SKM-1 treated with dmso at 0.1 percent for 144 hours (cell line): ENCODE measurements around the gene TMEM203.

Experiments
- DNase-seq: peaks from one replicate; lab custom pipeline; 2025; ENCODE audit not compliant: unreplicated experiment; lab: John Stamatoyannopoulos, UW

TMEM203 gene

DNA sequence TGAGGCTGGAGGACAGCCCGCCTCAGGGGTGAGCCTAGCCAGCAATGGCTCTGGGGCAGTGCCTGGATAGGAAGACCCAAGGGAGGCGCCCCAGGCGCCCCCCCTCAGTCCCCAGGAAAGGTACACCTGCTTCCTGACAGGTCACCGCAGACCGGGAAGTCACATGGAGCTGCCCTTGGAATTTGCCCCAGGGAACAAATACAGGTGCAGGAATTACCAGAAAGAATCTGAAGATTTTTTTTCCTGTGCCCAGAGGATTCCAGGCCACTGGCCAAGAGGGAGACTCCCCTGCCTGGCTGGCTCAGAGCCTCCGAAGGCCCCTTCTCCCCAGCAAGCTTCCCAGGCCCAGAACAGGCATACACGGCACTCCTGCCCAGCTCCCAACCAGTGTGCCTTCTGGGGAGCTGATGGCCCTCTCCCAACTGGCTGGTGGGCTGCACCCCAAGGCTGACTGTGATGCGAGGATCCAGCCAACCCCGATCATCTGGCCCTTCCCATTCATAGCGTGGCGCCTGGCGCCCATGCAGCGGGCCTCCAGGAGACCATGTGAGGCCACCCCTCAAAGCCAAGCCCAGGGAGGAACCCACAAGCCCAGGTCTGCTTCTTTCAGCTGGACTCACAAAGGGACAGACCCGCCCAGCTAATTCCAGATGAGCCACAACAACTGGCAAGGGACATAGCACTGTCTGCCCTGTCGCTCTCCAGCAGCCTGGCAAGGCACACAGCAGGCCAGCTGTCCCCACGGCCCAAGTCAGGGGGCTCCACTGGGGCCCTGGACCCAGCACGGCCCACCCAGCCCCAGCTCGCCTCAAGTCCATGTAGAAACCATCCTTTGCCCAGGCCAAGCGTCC, 7.2 kb downstream of the TMEM203 start:
- DNase-seq, result no peak

DNA sequence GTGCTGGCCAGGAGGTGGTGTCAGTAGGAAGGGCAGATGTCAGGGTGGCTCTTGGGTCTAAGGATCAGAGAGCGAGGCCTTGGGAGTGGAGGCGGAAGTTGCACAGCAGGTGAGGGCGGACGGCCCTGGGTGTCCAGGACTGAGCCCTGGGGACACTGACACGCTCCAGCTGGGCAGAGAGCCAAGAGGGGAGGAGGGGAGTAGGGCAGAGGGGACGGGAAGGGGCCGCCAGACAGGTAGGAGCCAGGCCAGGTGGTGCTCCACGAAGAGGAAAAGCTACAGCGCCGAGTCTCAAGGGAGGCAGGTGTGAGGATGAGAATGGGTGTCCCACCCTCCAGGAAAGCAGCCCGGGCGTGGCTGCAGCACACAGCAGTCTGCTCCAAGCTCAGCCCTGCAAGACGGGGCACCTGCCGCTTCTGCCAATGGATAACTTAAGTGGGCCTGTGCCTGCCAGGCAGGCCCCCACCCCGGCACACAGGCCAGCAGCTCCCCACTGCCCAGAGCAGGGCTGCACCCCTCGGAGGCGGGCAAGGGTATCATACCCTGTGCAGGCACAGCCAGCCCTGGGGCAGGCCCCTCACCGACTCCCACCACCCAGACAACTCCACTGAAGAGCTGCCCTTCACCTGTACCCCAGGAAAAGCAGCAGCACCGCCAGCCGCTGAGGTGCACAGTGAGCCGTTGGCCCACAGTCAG, 9.8 kb downstream of the TMEM203 start:
- DNase-seq, result no peak

DNA sequence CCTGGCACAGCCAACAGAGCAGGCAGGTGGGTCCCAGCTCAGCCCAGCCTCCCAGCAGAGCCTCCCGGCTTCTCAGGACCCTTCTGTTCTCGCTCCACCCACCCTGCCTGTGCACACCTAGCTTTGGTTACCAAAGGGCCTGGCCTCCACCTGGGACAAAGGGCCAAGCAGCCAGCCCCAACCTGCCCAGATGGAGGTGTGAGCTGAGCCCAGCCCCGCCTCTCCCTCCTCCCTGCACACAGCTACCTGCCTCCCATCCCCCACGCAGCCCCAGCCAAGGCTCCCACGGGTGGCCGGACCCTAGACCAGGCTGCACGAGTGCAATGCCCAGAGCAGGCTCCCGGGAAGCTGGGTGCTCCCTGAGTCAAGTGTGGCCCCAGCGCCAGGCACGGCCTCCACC, 10.5 kb downstream of the TMEM203 start:
- no peak for DNase-seq

DNA sequence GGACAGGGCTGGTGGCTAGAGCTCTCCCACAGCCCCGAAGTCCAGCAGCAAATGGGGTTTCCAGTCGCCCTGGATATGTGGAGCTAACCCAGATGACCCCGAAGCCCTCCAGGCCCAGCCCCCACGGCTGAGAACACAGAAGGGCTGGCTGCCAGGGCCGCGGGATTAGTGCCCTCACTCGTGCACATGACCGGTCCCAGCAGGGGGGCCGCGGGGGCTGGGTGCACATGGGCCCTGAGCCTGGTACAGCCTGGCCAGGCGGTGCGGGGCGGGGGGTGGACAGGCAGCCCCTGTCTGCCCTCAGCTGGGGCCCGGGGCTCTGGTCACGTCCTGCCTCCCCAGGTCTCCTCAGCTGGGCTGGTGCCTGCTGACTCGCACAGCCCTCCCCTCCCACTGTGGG, 11.1 kb downstream of the TMEM203 start:
- no peak for DNase-seq

DNA sequence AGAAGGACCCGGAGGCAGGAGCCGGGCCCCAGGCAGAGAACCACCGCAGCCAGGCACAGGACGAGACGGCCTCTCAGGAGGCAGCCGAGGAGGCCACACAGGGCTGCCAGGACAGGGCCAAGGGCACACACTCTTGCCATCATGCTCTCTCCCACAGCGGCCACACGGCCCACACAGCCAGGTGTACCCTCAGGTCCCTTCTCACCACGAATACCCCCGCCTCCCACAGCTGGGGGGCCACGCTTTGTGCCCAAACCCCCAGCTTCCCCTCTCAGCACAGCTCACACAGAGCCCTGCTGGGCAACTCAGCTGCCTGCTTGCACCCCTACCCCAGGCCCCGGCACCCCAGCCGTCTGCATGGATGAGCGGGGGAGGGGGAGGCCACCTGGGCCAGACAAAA, 11.7 kb downstream of the TMEM203 start:
- no peak for DNase-seq

DNA sequence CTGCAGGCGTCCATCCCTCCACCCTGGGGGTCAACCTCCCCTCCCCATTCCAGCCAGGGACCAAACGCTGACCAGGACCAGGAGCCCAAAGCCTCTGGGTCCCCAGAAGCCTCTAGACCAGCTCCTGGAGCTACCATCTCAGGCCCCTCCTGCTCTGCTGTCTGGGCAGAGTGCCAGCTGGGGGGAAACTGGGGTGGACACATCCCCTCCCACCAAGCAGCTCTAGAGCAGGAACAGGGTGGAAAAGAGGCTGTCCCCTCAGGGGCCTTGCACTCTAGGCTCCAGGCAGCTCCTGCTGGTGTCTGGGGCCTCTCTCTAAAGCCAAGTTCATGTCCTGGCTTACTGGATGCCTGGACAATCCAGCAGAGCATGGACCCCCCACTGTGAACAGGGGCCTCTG, 12.6 kb downstream of the TMEM203 start:
- no peak for DNase-seq

DNA sequence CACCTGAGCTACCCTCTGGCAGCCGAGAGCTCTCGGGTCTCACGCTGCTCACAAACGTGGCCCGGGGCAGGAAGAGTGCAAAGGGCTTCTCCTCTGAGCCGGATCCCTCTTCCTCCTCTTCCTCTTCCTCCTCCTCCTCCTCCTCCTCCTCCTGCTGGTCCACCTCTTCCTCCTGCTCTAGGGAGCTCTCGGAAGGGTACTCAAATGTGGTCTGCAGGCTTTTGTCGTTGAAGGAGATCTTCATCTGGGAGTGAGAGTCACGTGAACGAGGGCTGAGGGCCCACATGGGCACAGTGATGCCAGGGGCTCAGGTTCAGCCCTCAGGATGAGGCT, 13.0 kb downstream of the TMEM203 start:
- DNase-seq, result no peak

DNA sequence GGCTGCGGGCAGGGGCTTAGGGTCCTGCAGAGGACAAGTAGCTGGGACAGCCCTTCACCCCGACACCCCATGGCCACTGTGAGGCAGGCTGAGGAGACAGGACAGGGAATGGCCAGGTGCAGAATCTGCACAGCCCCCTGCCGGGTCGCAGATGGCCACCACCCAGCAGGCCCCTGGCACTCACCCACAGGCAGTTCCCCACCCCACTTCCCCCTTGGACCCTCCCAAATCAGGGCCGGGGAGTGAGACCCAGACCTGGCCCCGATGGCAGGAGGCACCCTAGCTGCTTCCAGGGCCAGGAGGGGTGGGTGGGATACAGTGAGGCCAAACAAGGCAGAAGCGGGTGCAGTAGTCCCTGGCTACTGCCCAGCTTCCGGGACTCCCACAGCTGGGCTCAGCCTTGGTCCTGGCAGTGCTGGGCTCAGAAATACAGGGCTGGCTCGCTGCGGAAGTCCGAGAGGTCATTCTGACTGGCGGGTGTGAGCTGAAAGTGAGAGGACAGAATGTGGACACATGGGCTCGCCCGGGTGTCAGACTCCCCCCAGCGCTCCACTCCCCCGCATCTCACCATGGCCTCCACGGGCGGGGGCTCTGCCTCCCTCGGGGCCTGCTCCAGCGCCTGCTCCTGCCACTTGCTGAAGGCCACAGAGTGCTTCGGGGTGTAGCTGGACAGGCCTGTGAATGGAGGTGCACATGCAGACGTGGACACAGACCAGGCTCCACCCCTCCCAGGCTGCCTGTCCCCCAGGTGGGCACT, 13.6 kb downstream of the TMEM203 start:
- no peak for DNase-seq

DNA sequence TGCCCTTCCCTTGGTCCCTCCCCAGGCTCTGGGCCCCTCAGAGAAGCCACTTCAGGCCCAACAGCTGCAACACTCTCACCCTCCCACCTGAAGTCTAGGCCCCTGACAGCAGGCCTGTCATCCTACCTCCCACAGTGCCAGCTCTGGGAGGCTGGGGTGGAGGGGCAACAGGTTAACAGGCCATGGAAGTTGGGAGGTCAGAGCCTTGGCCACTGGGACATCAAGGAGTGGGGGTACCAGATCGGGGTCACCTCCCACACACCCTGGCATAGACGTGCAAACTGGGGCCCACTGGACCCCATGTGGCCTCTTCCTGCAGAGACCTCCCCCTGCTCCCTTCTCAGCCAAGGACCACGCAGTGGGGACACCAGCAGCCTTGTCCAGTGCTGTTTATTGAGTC, 14.2 kb downstream of the TMEM203 start:
- no peak for DNase-seq

DNA sequence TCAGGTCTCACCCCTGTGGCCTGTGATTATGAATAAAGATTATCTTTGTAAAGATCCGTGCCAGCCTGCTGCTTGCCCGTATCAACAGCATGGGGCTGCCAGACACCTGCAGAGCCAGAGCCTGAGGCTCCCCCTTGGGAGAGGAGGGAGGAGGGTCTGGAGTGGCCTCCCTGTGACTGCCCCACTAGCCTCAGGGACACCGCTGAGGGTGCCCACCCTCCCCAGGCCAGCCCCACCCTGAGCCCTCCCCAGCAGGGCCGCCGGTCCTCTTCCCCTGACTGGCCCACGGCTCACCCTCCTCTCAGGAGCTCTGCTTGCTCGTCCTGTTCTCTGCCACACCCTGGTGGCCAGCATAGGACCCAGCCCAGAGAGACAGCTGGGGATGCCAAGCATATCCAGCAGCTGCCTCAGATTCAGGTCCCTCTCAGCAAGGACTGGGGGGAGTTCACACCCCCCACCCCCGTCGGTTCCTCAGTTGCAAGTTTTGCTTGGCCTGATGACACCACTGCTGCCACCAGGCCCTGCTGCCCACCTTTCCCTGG, 15.1 kb downstream of the TMEM203 start:
- DNase-seq, result no peak

DNA sequence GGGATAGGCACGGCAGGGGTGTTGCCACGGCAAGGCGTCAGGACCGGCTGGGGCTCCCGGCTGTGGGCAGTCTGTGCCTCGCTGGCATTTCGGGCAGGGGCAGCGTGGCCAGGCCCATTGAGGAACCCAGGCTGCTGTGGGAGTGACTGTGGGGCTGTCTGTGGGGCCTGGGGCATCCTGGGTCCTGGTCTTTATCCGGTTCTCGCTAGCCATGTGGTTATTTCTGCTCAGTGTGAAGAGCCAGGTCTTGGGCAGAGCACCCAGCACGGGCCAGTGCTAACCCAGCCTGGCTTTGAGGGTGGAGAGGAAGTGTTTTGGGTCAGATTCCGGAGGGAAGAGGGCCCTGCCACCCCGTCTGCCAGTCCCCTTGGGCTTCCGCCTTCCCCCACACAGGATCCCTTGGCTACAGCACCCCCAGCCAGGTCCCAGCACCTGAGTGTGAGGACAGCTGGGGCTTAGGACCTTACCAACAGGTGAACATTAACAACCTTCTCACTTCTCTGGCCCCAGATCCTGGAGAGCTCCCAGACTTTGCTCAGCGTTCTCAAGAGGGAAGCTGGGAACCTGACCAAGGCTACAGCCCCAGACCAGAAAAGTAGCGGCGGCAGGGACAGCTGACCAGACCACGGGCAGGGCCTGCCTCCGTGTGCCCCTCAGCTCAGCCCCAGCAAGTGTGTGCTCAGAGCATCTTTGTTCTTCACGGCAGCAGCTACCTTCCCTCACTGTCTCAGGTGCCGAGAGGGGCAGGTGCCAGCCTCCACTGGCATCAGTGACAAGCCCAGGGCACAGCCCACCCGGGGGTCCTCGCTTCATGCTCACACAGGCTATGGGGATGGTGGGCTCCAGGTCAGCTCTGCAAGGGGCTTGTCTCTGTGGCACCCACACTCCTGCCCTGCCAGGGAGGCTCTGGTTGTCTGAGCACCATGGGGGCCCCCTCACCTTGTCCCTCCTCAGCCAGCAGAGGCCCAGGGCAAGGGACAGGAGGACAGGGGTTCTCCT, 15.9 kb downstream of the TMEM203 start:
- no peak for DNase-seq

DNA sequence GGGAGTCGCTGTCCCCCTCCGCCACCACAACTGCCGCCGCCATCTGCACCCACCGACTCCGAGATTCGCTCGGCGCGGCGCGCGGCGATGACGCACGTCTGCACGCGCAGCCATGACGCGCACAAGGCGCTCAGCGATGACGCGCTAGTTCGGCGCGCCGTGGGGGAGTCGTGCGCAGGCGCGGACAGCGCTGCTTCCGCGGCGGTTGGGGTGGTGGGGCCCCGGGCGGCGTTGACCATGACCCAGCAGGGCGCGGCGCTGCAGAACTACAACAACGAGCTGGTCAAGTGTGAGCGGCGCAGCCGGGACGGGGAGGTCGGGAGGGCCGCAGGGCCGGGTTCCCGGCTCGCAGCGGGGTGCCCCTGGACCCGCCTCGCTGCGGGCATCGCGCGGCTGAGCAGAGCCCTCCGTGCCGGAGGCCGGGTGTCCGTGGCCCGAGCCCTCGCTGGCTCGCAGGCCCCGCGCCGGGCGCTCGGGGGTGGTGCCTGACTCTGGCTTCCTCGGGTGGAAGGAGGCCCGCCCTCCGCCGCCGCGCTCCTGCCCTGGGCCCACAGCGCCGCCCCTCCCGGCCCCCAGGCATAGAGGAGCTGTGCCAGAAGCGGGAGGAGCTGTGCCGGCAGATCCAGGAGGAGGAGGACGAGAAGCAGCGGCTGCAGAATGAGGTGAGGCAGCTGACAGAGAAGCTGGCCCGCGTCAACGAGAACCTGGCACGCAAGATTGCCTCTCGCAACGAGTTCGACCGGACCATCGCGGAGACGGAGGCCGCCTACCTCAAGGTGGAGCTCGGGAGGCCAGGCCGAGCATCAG, 16.8 kb downstream of the TMEM203 start, which contains the start of the genes ANAPC2 and SSNA1:
Gene ANAPC2, minus strand, starts transcription at position 71 of the 807 bp plus-strand sequence. Its CDS starts 28 bp downstream, at position 43.
Gene SSNA1, plus strand, starts transcription at position 187 of the 807 bp plus-strand sequence. Its CDS starts 51 bp downstream, at position 238.
- peak; percentile 82 for DNase-seq

DNA sequence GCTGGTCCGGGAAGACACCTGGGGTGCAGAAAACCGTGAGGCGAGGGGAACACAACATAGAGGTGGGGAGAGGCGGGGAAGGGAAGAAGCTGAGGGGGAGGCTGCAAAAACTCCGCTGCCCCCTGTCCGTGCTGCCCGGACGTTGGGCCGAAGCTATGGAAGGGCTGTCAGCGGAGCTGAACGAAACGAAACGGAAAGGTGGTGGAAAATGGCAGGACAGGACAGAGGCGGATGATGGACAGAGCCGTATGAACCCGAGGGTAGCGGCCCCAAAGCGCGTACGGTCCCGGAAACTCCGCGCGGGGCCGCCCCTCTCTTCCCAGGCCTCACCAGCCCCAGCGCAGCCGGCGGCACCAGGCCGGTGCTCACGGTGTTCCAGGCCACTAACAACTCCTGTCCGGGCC, 17.4 kb downstream of the TMEM203 start:
- no peak for DNase-seq

DNA sequence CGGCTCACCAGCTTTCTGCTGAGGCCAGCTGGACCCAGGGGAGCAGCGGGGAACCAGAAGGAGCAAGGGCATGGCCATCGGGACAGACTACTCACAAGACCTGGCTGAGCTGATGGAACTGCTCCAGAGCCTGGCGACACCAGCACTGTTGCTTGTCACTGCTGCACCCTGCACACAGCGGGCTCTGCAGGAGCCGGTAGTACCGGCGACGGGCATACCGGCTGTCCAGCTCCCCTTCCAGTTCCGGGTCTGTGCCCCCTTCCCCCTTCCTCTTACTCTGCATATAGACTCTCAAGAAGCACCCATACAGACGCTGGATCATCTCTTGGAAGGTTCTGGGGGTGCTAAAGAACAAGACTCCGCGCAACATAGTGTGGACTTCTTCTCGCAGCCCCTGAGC, 18.1 kb downstream of the TMEM203 start:
- no peak for DNase-seq

DNA sequence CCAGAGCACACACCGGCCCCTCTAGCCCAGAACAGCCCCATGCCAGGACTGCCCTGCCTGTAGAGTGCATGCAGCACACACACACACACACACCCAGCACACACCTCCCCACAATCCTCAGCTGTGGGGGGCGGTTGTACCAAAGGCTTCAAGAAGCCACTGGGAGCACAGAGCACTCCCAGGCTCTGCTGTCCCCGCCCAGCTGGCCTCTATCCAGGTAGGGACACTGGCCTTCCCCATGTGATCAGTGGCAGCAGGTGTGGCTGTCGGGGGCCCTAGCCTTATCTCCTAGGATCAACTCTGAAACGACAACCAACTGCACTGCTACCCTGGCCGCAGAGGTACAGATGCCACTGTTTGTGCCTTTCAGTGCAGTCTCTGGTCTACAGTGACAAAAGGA, 19.1 kb downstream of the TMEM203 start:
- DNase-seq, result no peak

DNA sequence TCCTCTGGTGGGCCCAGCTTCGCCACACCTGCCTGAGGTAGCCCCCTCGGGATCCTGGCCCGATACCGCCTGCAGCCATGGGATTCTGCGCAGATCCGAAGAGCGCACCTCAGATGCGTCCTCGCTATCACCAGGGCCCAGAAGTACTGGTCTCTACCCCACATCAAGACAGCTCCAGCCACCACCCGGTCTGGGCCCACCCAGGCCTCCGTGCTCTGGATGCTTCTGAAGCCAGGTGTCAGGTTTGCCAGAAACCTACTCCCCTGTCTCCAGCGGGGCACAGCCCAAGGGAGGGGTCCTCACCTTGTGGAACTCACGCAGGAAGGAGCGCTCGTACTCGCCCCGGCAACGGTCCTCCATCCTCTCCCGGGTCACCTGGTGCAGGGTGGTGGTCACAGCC, 19.5 kb downstream of the TMEM203 start:
- no peak for DNase-seq

DNA sequence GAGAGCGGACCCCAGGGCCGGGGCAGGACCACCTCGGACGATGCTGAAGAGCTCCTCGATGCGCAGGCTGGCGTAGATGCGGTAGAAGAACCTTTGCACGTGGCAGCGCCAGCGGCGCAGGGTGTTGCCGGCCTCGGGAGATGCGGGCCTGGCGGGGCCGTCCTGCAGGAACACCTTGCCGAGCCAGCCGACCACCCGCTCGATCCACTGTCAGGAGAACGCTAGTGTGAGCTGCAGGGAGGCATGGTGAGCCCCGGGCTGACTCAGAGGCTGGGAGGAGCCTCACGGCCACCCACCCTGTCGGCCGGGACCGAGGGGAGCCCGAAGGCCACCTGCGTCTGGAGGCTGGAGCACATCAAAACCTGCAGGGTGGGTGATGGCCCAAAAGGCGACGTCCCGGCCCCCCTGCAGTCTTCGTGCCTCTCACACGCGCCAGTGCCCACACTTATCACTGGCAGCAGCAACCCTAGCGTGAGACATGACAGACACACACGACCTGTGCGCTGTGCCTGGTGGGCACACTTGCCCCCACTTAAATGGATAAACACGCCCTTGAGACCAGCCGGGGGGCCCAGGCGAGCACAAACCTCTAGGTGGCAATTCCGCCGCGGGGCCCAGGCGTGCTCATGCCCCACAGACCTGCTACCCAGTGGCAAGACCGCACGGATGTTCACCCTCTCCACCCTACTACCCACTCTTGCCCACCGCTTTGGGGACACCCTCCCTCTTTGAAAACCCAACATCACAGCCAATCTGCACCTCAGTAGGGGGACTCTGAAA, 20.4 kb downstream of the TMEM203 start:
- no peak for DNase-seq

DNA sequence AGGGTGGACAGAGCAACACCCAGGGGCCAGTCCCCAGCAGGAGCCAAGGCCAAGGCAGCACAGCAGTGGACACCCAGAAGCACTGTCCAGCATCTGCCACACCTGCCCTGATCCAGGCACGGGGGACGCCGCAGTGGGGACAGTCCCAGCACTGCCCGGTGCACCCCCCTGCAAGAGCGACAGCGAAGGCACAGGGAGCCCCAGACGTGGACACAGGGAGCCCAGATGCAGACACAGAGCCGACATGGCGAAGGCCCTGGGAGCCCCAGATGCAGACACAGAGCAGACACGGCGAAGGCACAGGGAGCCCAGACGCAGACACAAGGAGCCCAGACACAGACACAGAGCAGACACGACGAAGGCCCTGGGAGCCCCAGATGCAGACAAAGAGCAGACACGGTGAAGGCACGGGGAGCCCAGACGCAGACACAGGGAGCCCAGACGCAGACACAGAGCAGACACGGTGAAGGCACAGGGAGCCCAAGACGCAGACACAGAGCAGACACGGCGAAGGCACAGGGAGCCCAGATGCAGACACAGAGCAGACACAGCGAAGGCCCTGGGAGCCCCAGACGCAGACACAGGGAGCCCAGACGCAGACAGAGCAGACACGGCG, 21.4 kb downstream of the TMEM203 start:
- DNase-seq, result no peak
